ENCODE data around the gene ADAMTS18.

The ADAMTS18 gene

GRCh38 chr16:77443357-77444146 lies 8.7 kb upstream of the ADAMTS18 start:
- H3K27me3 Mint-ChIP-seq (ENCODE audit: low read depth) = peaks cover 56% of the 10 kb centered on the region
- no peak overlapping the region for H3K4me3 Mint-ChIP-seq
- peaks cover 8% of the 10 kb centered on the region for H3K4me1 Mint-ChIP-seq
- no peak overlapping the region for H3K27ac Mint-ChIP-seq
- no peak for TF ChIP-seq CTCF (IDR thresholded peaks at IDR 0.05; ENCODE audit: unreplicated experiment in 3 of 3)
- H3K36me3 Mint-ChIP-seq (ENCODE audit: low read depth) = no peaks in the 10 kb centered on the region
- no peaks in the 10 kb centered on the region for H3K9me3 Mint-ChIP-seq

GRCh38 chr16:77442078-77442477 lies 7.2 kb upstream of the ADAMTS18 start:
- Mint-ChIP-seq H3K27me3 (ENCODE audit: low read depth) (peaks cover 64% of the 10 kb centered on the region), H3K4me3 (no peak overlapping the region), H3K27ac (no peak overlapping the region), H3K36me3 (ENCODE audit: low read depth) (no peaks in the 10 kb centered on the region), H3K9me3 (peaks cover 2% of the 10 kb centered on the region), H3K4me1 (peaks cover 10% of the 10 kb centered on the region)
- no peak for TF ChIP-seq CTCF (IDR thresholded peaks at IDR 0.05; ENCODE audit: unreplicated experiment in 3 of 3)

- Mint-ChIP-seq H3K27me3 (ENCODE audit: low read depth) (peaks cover 75% of the 10 kb centered on the region), H3K9me3 (peaks cover 2% of the 10 kb centered on the region), H3K4me3 (no peak overlapping the region), H3K27ac (no peak overlapping the region), H3K36me3 (ENCODE audit: low read depth) (no peaks in the 10 kb centered on the region), H3K4me1 (peaks cover 10% of the 10 kb centered on the region)
- no peak for TF ChIP-seq CTCF (IDR thresholded peaks at IDR 0.05; ENCODE audit: unreplicated experiment in 3 of 3)
Measured at GRCh38 chr16:77439106-77439505, 4.3 kb upstream of the ADAMTS18 start.

GRCh38 chr16:77437859-77438258 lies 3.0 kb upstream of the ADAMTS18 start:
- peaks cover 2% of the 10 kb centered on the region for H3K9me3 Mint-ChIP-seq
- no peaks in the 10 kb centered on the region for H3K36me3 Mint-ChIP-seq (ENCODE audit: low read depth)
- no peak overlapping the region for H3K4me3 Mint-ChIP-seq
- peaks cover 79% of the 10 kb centered on the region for H3K27me3 Mint-ChIP-seq (ENCODE audit: low read depth)
- no peak overlapping the region for H3K27ac Mint-ChIP-seq
- peak in 2 of 3 experiments; percentile 10 to 32 for TF ChIP-seq CTCF (IDR thresholded peaks at IDR 0.05; ENCODE audit: unreplicated experiment in 3 of 3)
- peaks cover 16% of the 10 kb centered on the region for H3K4me1 Mint-ChIP-seq

GRCh38 chr16:77435272-77435820 lies 512 bp upstream of the ADAMTS18 start:
- H3K4me3 Mint-ChIP-seq = peak overlapping the region; percentile 33 to 68 (median 56)
- H3K27me3 Mint-ChIP-seq (ENCODE audit: low read depth) = peaks cover 84% of the 10 kb centered on the region
- peaks cover 16% of the 10 kb centered on the region for H3K4me1 Mint-ChIP-seq
- H3K27ac Mint-ChIP-seq = no peak overlapping the region
- H3K9me3 Mint-ChIP-seq = peaks cover 2% of the 10 kb centered on the region
- no peaks in the 10 kb centered on the region for H3K36me3 Mint-ChIP-seq (ENCODE audit: low read depth)
- no peak for TF ChIP-seq CTCF (IDR thresholded peaks at IDR 0.05; ENCODE audit: unreplicated experiment in 3 of 3)
